Sigmoid colon (tissue), 7 donors: Measurements from ENCODE around the gene NPY2R. TPM values are rescaled to one million over a fixed set of nuclear protein-coding genes. Genes with fewer than 3 reads are reported as not detected.

ENCODE experiments used
- DNase-seq: peaks from one replicate; pipeline ENCODE4 v3.0.0-alpha.2; 2019
- H3K27ac ChIP-seq, 4 donors: fragments of 200-600 bp; sonication (generic); one replicate each; pipeline ENCODE4 v1.5.1; 2016 to 2019; ENCODE audit warnings: mild to moderate bottlenecking in 1 of 4
- H3K27me3 ChIP-seq, 3 donors: fragments of 200-600 bp; sonication (generic); one replicate each; pipeline ENCODE4 v1.5.1; 2019; ENCODE audit warnings: mild to moderate bottlenecking in 1 of 3
- H3K36me3 ChIP-seq, 4 donors: fragments of 200-600 bp; sonication (generic); one replicate each; pipeline ENCODE4 v1.5.1; 2016 to 2019
- H3K4me1 ChIP-seq, 4 donors: fragments of 200-600 bp; sonication (generic); one replicate each; pipeline ENCODE4 v1.5.1; 2017 to 2019
- H3K4me3 ChIP-seq, 4 donors: fragments of 200-600 bp; sonication (generic); one replicate each; pipeline ENCODE4 v1.5.1; 2017 to 2019; ENCODE audit warnings: mild to moderate bottlenecking in 2 of 4, moderate library complexity in 1 of 4
- H3K9me3 ChIP-seq, 4 donors: fragments of 200-600 bp in 3 of 4; sonication (generic) in 3 of 4; one replicate each; pipeline versions ENCODE4 v1.5.1 to v1.6.1; 2013 to 2019
- EP300 ChIP-seq, 4 donors: sonication (generic); formaldehyde crosslinking; IDR thresholded peaks; one replicate each; pipeline ENCODE4 v1.6.1; 2017; ENCODE audit warnings: antibody characterized with exemption in 4 of 4
- POLR2A ChIP-seq, 2 donors: fragments of 450-650 bp; IDR thresholded peaks; one replicate each; pipeline ENCODE4 v1.6.1; 2016; ENCODE audit warnings: antibody characterized with exemption in 2 of 2, mild to moderate bottlenecking in 2 of 2, moderate library complexity in 2 of 2
- POLR2AphosphoS5 ChIP-seq, 4 donors: sonication (generic); formaldehyde crosslinking; IDR thresholded peaks; one replicate each; pipeline ENCODE4 v1.6.1; 2017; ENCODE audit warnings: antibody characterized with exemption in 4 of 4
- WGBS, 2 donors: extraction: QIAGEN DNeasy Blood & Tissue Kit; methylation state at CpG; one replicate each; pipeline ENCODE4 v1.1.7; 2013; 5-methylcytosine and 5-hydroxymethylcytosine counted together
- intact Hi-C: fragments of 100-400 bp; cut with DNase I; formaldehyde crosslinking; loops from one replicate; pipeline ENCODE4 v1.15.1; 2023
- polyA plus RNA-seq, 3 donors: library from polyadenylated mRNA; stranded (reverse); fragments of 200-250 nt; gene quantifications; one replicate each; pipeline ENCODE4 v1.2.3, GENCODE V29; 2013
- total RNA-seq, 4 donors: library from RNA; depleted of rRNA; stranded (reverse); fragments of >200 nt; gene quantifications; one replicate each; pipeline ENCODE4 v1.1.0, GENCODE V29; 2016
- TF ChIP-seq, protein P1 (sequence below), 4 experiments: fragments of 450-650 bp in 3 of 4; fragments of 200-600 bp in 1 of 4; IDR thresholded peaks; one replicate each; pipeline ENCODE4 v1.5.1; 2016 to 2019; ENCODE audit warnings: antibody characterized with exemption in 4 of 4, mild to moderate bottlenecking in 3 of 4, moderate library complexity in 2 of 4
- donor health status: healthy with polysubstance abuse.
- donor health status: Bipolar disorder and iron deficiency.
- donor health status: healthy.

NPY2R gene, protein sequence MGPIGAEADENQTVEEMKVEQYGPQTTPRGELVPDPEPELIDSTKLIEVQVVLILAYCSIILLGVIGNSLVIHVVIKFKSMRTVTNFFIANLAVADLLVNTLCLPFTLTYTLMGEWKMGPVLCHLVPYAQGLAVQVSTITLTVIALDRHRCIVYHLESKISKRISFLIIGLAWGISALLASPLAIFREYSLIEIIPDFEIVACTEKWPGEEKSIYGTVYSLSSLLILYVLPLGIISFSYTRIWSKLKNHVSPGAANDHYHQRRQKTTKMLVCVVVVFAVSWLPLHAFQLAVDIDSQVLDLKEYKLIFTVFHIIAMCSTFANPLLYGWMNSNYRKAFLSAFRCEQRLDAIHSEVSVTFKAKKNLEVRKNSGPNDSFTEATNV
- total RNA-seq (1 to 10 TPM in 1 of 4 donors, under 1 TPM in 3; 0.28 to 2.1 (median 0.64) TPM), polyA plus RNA-seq (1 to 10 TPM in 1 of 3 donors, not detected in 2; 3.0 TPM)

DNA sequence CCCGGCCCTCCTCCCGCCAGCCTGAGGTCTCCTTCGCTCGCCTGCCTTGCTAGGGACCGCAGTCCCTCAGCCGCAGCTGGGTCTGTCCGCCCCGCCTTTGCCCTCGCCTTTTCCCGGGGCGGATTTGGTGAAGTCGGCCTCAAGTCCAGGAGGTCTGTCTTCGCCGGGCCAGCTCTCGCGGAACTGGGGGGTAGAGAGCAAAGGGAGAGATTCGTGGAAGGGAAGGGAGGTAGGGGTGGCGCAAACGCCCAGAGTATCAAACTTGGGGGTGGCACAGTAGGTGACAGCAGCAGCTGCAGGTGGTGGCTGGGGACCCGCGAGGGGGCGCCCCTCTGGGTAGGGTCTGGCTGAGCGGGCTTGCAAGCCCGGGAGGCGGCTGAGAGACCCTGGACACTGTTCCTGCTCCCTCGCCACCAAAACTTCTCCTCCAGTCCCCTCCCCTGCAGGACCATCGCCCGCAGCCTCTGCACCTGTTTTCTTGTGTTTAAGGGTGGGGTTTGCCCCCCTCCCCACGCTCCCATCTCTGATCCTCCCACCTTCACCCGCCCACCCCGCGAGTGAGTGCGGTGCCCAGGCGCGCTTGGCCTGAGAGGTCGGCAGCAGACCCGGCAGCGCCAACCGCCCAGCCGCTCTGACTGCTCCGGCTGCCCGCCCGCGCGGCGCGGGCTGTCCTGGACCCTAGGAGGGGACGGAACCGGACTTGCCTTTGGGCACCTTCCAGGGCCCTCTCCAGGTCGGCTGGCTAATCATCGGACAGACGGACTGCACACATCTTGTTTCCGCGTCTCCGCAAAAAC, at the start of gene NPY2R:
NPY2R (plus strand) TSS at position 379 of the 797 bp plus-strand sequence. CDS start 5,304 bp downstream, outside the sequence.
- Histone ChIP-seq H3K4me1 (peaks cover 0 to 17% (median 16%) of the 10 kb centered on the region in 4 donors), H3K4me3 (peak within 1 kb of the TSS in 3 of 4 donors; percentile 16 to 37 (median 24)), H3K9me3 (no peaks in the 10 kb centered on the region), H3K36me3 (no peaks in the 10 kb centered on the region), H3K27me3 (peaks cover 12 to 46% (median 17%) of the 10 kb centered on the region in 3 donors), H3K27ac (no peak within 1 kb of the TSS)
- intact Hi-C loops, result no loop called here
- peak; percentile 56 for DNase-seq
- no peak for TF ChIP-seq POLR2A (IDR thresholded peaks at IDR 0.05)
- TF ChIP-seq EP300 (IDR thresholded peaks at IDR 0.05), result no peak
- TF ChIP-seq, protein P1, sequence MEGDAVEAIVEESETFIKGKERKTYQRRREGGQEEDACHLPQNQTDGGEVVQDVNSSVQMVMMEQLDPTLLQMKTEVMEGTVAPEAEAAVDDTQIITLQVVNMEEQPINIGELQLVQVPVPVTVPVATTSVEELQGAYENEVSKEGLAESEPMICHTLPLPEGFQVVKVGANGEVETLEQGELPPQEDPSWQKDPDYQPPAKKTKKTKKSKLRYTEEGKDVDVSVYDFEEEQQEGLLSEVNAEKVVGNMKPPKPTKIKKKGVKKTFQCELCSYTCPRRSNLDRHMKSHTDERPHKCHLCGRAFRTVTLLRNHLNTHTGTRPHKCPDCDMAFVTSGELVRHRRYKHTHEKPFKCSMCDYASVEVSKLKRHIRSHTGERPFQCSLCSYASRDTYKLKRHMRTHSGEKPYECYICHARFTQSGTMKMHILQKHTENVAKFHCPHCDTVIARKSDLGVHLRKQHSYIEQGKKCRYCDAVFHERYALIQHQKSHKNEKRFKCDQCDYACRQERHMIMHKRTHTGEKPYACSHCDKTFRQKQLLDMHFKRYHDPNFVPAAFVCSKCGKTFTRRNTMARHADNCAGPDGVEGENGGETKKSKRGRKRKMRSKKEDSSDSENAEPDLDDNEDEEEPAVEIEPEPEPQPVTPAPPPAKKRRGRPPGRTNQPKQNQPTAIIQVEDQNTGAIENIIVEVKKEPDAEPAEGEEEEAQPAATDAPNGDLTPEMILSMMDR (IDR thresholded peaks at IDR 0.05), result no peak
- TF ChIP-seq POLR2AphosphoS5 (IDR thresholded peaks at IDR 0.05), result no peak
- 5 to 7% methylated on average over 55 of the region's 55 CpGs for WGBS, 2 donors

DNA sequence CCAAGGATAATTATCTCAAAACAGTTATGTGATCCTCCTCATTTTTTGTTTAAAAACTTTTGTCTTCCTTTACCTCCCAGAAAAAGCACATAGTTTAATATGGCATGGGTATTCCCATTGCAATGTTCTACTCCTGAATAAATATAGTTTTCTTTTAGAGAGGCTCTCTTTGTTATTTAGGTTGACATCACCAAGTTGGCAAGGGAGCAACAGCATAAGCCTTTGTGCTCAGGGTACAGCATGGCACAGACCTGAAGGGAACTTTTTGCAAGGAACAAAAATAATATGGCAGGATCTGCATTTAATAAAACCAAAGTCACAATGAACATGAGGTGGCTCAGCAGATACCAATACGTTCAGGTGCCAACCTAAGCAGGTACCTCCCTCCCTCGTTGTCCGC, 47.1 kb upstream of the NPY2R start:
- Histone ChIP-seq H3K4me3 (no peak overlapping the region), H3K4me1 (no peaks in the 10 kb centered on the region), H3K9me3 (no peaks in the 10 kb centered on the region), H3K27ac (no peak overlapping the region), H3K27me3 (no peaks in the 10 kb centered on the region), H3K36me3 (no peaks in the 10 kb centered on the region)
- intact Hi-C loops, result no loop called here
- no peak for DNase-seq
- TF ChIP-seq, protein P1 (IDR thresholded peaks at IDR 0.05), result no peak
- TF ChIP-seq POLR2A (IDR thresholded peaks at IDR 0.05), result no peak
- TF ChIP-seq EP300 (IDR thresholded peaks at IDR 0.05), result no peak
- TF ChIP-seq POLR2AphosphoS5 (IDR thresholded peaks at IDR 0.05), result no peak
- WGBS, 2 donors, result 93% methylated on average over 3 of the region's 3 CpGs

DNA sequence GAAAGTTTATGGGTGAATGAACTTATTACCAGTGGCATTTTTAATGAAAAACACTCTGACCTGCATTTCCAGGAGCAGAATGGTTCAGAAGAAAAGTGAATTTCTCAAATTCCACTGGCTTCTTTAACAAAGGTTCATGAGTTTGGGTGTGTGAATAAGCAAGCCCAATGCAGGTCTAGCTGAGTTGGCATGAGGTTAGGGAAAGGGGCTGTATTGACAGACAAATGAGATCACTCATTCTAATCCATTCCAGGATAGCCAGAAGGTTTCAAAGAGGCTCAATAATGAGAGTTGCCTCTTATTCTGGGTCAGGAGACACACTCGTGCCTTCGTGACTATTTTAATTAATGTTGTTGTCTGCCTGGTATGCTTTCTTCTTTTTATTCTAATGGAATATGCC, 43.7 kb upstream of the NPY2R start:
- no peak for DNase-seq
- intact Hi-C loops, result no loop called here
- H3K27me3 ChIP-seq, result no peaks in the 10 kb centered on the region
- no peak overlapping the region for H3K4me3 ChIP-seq
- TF ChIP-seq, protein P1 (IDR thresholded peaks at IDR 0.05), result no peak
- TF ChIP-seq POLR2A (IDR thresholded peaks at IDR 0.05), result no peak
- TF ChIP-seq EP300 (IDR thresholded peaks at IDR 0.05), result no peak
- no peak for TF ChIP-seq POLR2AphosphoS5 (IDR thresholded peaks at IDR 0.05)
- H3K36me3 ChIP-seq, result no peaks in the 10 kb centered on the region
- no peaks in the 10 kb centered on the region for H3K4me1 ChIP-seq
- 80 to 86% methylated on average over 2 of the region's 2 CpGs for WGBS, 2 donors
- H3K9me3 ChIP-seq, result no peaks in the 10 kb centered on the region
- H3K27ac ChIP-seq, result no peak overlapping the region

DNA sequence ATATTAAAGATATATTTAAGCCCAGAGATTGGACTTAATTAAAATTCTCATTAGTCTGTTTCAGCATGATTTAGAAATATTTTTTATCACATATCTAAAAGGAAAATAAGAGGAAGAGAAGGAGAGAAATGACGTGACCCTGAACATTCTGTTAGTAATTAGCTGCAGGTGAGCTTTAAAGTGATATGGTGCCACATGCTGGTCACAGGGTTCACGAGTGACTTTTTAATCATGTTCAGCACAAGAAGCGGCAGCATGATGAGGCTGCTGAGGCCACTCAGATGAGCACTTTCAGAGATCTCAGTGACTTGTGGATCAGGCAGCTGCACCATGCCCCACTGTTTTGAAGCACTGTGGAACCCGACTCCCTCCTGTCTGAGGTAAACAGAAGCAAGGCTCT, 37.9 kb upstream of the NPY2R start:
- WGBS, 2 donors, result 29 to 49% methylated on average over 4 of the region's 4 CpGs
- intact Hi-C loops, result no loop called here
- no peak for TF ChIP-seq POLR2A (IDR thresholded peaks at IDR 0.05)
- Histone ChIP-seq H3K4me3 (no peak overlapping the region), H3K4me1 (no peaks in the 10 kb centered on the region), H3K27me3 (no peaks in the 10 kb centered on the region), H3K36me3 (no peaks in the 10 kb centered on the region), H3K27ac (no peak overlapping the region), H3K9me3 (no peaks in the 10 kb centered on the region)
- DNase-seq, result no peak

DNA sequence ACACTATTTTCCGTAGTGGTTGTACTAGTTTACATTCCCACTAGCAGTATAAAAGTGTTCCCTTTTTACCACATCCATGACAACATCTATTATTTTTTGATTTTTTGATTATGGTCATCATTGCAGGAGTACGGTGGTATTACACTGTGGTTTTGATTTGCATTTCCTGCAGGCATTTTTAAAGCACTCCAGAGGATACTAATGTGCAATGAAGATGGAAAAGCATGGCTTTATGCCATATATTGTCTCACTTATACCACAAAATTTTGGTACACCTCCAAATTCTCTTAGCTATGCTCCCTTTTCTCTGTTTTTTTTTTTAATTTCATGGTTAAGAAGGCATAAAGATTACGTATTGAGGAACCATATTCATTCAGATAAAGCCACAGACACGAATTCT, 35.1 kb upstream of the NPY2R start:
- intact Hi-C loops, result no loop called here
- TF ChIP-seq EP300 (IDR thresholded peaks at IDR 0.05), result no peak
- TF ChIP-seq, protein P1 (IDR thresholded peaks at IDR 0.05), result no peak
- TF ChIP-seq POLR2AphosphoS5 (IDR thresholded peaks at IDR 0.05), result no peak
- TF ChIP-seq POLR2A (IDR thresholded peaks at IDR 0.05), result no peak
- Histone ChIP-seq H3K4me1 (no peaks in the 10 kb centered on the region), H3K36me3 (no peaks in the 10 kb centered on the region), H3K4me3 (no peak overlapping the region), H3K9me3 (no peaks in the 10 kb centered on the region), H3K27ac (no peak overlapping the region), H3K27me3 (no peaks in the 10 kb centered on the region)
- WGBS, 2 donors, result 70 to 75% methylated on average over 4 of the region's 4 CpGs
- DNase-seq, result no peak
